Coronary artery (tissue), 2 donors: ENCODE data around the gene CD34.

ENCODE experiments used
- DNase-seq: peaks from one replicate; pipeline ENCODE4 v3.0.0-alpha.2; 2017; ENCODE audit warnings: low spot score
- H3K27ac ChIP-seq, 2 donors: fragments of 200-600 bp; sonication (generic); one replicate each; pipeline ENCODE4 v1.5.1; 2016 to 2019
- H3K4me3 ChIP-seq: fragments of 200-600 bp; sonication (generic); 2 replicates; pipeline ENCODE4 v1.5.1; 2016; ENCODE audit warnings: mild to moderate bottlenecking, moderate library complexity
- TF ChIP-seq, protein P1 (sequence below): fragments of 200-600 bp; sonication (generic); IDR thresholded peaks from one replicate; pipeline ENCODE4 v1.5.1; 2019; ENCODE audit warnings: antibody characterized with exemption

Gene CD34

DNA sequence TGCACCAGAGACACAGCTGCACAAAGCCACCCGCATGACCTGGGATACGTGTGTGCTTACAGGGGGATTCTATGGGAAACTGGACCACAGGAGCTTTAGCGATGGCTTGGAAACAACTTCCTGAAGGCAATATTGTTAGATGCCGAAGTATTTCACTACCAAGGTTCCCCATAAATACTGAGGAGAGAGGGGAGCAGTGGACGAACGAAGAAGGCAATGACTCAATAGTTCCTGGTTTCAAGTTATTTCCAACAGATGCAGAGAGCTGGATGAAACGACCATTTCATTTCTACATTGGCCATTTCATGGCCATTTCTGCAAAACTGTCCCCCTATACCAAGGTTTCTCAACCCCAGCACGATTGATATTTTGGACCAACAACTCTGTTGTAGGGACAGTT lies 61.3 kb downstream of the CD34 start:
- Histone ChIP-seq H3K27ac (peak overlapping the region; percentile 21 to 75), H3K4me3 (no peak overlapping the region)
- no peak for DNase-seq

GRCh38 chr1:207849016-207849415 lies 61.9 kb downstream of the CD34 start:
- no peak overlapping the region for H3K4me3 ChIP-seq
- peak; percentile 56 for DNase-seq
- TF ChIP-seq, protein P1, sequence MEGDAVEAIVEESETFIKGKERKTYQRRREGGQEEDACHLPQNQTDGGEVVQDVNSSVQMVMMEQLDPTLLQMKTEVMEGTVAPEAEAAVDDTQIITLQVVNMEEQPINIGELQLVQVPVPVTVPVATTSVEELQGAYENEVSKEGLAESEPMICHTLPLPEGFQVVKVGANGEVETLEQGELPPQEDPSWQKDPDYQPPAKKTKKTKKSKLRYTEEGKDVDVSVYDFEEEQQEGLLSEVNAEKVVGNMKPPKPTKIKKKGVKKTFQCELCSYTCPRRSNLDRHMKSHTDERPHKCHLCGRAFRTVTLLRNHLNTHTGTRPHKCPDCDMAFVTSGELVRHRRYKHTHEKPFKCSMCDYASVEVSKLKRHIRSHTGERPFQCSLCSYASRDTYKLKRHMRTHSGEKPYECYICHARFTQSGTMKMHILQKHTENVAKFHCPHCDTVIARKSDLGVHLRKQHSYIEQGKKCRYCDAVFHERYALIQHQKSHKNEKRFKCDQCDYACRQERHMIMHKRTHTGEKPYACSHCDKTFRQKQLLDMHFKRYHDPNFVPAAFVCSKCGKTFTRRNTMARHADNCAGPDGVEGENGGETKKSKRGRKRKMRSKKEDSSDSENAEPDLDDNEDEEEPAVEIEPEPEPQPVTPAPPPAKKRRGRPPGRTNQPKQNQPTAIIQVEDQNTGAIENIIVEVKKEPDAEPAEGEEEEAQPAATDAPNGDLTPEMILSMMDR = no peak
- H3K27ac ChIP-seq = peak overlapping the region; percentile 21 to 75

More for the DNA sequence above, 61.3 kb downstream of the CD34 start:
- TF ChIP-seq, protein P1 = no peak

GRCh38 chr1:207848234-207848633 lies 62.7 kb downstream of the CD34 start:
- H3K4me3 ChIP-seq = peak overlapping the region; percentile 26
- TF ChIP-seq, protein P1 = no peak
- DNase-seq = peak; percentile 78
- peak overlapping the region; percentile 46 to 62 for H3K27ac ChIP-seq

GRCh38 chr1:207847116-207847515 lies 63.8 kb downstream of the CD34 start:
- TF ChIP-seq, protein P1 = no peak
- peak; percentile 40 for DNase-seq
- Histone ChIP-seq H3K4me3 (no peak overlapping the region), H3K27ac (peak overlapping the region; percentile 16 to 52)

GRCh38 chr1:207845109-207845508 lies 65.8 kb downstream of the CD34 start:
- TF ChIP-seq, protein P1 = no peak
- Histone ChIP-seq H3K27ac (peak overlapping the region in 1 of 2 donors; percentile 52), H3K4me3 (no peak overlapping the region)
- peak; percentile 70 for DNase-seq

DNA sequence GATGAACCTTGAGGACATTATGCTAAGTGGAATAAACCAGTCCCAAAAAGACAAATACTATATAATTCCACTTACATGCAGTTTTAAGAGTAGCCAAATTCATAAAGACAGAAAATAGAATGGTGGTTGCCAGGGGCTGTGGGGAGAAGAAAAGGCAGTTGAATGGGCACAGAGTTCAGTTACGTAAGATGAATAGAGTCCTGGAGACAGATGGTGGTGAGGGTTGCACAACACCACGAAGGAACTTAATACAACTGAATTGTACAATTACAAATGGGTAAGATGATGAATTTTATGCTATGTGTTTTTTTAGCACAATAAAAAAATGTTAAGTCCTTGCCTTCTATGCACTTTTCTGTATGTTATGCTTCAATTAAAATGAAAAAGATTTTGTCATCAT lies 66.6 kb downstream of the CD34 start:
- no peak overlapping the region for H3K4me3 ChIP-seq
- DNase-seq = peak; percentile 36
- TF ChIP-seq, protein P1 = no peak
- no peak overlapping the region for H3K27ac ChIP-seq

GRCh38 chr1:207842506-207842905 lies 68.4 kb downstream of the CD34 start:
- Histone ChIP-seq H3K27ac (no peak overlapping the region), H3K4me3 (no peak overlapping the region)
- TF ChIP-seq, protein P1 = no peak
- peak; percentile 31 for DNase-seq
